Measurements from ENCODE around the gene REC114.
"Not testable (repeated sequence)": the region's sequence is repeated elsewhere in the genome, so short reads cannot be mapped to it uniquely, and the experiment has no call there.

The REC114 gene

GRCh38 chr15:73538563-73539211 is 95.7 kb downstream of the REC114 start:
- DNase-seq = no peak

GRCh38 chr15:73539212-73540128 is 96.5 kb downstream of the REC114 start:
- DNase-seq = no peak

GRCh38 chr15:73540161-73540560 is 97.2 kb downstream of the REC114 start:
- no peak for DNase-seq

- no peak for DNase-seq
Measured at GRCh38 chr15:73541479-73541878, 98.5 kb downstream of the REC114 start.

- DNase-seq = not testable (repeated sequence)
Measured at GRCh38 chr15:73548925-73549324, 106.0 kb downstream of the REC114 start.

- DNase-seq = no peak
Measured at GRCh38 chr15:73550190-73550589, 107.2 kb downstream of the REC114 start.

GRCh38 chr15:73555080-73555479 is 112.1 kb downstream of the REC114 start:
- no peak for DNase-seq

GRCh38 chr15:73558529-73558928 is 115.6 kb downstream of the REC114 start:
- no peak for DNase-seq

- no peak for DNase-seq
Measured at GRCh38 chr15:73560501-73561117, 117.6 kb downstream of the REC114 start.

- DNase-seq = no peak
Measured at GRCh38 chr15:73564255-73564654, 121.3 kb downstream of the REC114 start.

- DNase-seq = no peak
Measured at GRCh38 chr15:73567020-73567419, 124.1 kb downstream of the REC114 start.

GRCh38 chr15:73568564-73569280 is 125.8 kb downstream of the REC114 start:
- DNase-seq = no peak

GRCh38 chr15:73569361-73569760 is 126.4 kb downstream of the REC114 start:
- no peak for DNase-seq

GRCh38 chr15:73570355-73571032 is 127.5 kb downstream of the REC114 start:
- DNase-seq = no peak

- no peak for DNase-seq
Measured at GRCh38 chr15:73571346-73571745, 128.4 kb downstream of the REC114 start.

GRCh38 chr15:73572296-73572695 is 129.3 kb downstream of the REC114 start:
- no peak for DNase-seq

GRCh38 chr15:73573037-73573436 is 130.1 kb downstream of the REC114 start:
- no peak for DNase-seq

- DNase-seq = no peak
Measured at GRCh38 chr15:73573572-73573971, 130.6 kb downstream of the REC114 start.

- no peak for DNase-seq
Measured at GRCh38 chr15:73575636-73576247, 132.8 kb downstream of the REC114 start.

- DNase-seq = not testable (repeated sequence)
Measured at GRCh38 chr15:73577593-73577992, 134.6 kb downstream of the REC114 start.

GRCh38 chr15:73578026-73578425 is 135.1 kb downstream of the REC114 start:
- no peak for DNase-seq

- no peak for DNase-seq
Measured at GRCh38 chr15:73582851-73583379, 140.0 kb downstream of the REC114 start.

Data from cortex of kidney (tissue), 1 donor.